CD1c-positive myeloid dendritic cell (primary cell): ENCODE data around the gene FSTL4.
A peak's percentile ranks its signal among the peaks of the same experiment; 100 is the strongest.

ENCODE experiments used
- DNase-seq: peaks from one replicate; pipeline ENCODE4 v3.0.0-alpha.2; 2016; ENCODE audit errors: extremely low spot score

The FSTL4 gene

DNA sequence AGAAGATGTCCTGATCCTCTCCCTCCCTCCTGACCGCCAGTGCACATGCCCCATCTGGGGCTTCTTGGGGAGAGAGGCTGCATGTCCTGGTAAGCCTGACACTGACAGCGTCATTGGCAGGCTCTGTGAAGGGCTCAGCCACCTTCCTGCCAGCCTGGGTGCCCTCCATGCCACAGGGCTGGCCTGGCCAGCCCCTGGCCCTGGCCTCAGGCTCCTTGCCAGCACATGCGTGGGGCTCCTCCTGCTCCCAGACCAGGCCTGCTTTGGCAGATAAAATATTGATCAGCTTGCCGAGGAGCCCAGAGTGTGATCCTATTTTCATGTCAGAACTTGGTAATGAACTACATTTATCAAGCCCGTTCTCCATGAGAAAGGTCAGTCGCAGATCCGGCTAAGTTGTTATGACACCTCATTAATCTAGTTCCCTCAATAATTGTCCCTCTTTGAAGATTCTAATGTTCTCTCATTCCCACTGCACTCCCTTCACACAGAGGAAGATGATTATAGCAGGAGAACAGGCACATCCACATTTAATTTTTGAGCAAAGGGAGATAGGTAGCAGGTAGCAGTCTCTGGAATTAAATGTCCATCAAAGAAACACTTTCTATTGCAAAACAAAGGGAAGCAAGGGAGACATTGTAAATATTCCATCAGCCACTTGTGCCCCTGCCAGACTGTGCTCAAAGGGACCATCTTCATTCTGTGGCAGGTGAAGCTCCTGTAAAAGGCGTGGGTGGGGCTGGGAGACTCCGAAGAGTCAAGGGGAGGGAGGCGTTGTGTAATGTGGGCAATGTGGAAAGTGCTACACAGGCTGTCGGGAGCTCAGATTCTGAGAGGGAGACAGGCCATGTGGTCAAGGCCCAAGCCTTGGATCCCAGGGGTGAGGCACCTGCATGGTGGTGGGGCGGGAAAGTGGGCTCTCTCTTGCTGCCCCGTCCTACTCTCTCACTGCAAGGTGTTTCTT is 288.6 kb downstream of the FSTL4 start:
- DNase-seq: no peak

DNA sequence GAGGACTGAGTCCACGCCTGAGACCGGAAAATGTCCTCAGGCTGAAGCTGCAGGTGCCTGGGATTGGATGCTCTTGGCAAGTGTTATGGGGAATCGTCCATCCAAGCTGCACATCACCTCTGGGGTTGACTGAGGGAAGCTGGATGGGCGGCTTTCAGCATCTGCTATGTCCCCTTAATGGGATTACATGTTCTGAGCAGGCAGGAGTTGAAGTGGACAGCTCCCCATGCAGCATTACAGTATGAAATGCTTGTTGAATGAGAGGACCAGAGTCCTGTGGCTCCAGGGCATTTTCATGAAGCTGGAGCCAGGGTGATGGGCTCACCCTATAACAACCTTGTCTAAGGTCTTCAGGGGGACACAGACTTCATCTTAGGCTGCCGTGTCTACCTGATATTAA is 289.6 kb downstream of the FSTL4 start:
- no peak for DNase-seq

DNA sequence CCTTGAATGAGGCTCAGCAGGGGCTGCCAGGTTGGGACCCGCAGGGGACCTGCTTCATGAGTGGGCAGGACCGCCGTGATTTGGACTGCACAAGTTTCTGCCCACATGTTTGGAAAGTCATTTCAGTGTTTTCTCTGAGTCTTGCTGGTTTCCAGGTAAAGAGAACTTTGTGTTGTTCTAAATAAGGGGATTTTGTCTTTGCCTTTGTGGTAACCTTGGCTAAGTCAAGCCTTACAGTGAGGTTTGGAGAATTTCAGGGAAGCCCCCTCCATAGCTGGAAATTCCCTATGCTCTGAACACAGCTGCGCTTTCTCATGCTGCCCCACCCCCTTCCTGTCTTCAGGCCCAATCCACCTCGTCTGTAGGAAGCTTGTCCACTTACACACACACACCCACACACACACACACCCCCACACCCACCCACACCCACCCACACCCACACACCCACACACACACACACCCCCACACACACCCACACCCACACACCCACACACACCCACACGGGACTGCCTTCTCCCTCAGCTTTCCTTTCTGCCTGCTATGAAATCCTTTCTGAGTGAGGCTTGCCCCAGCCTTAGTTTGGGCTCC is 290.4 kb downstream of the FSTL4 start:
- peak; percentile 4 for DNase-seq

GRCh38 chr5:133321286-133321832 is 291.0 kb downstream of the FSTL4 start:
- DNase-seq: no peak

- no peak for DNase-seq
These were observed 292.3 kb downstream of the FSTL4 start for GRCh38 chr5:133319905-133320520.

DNA sequence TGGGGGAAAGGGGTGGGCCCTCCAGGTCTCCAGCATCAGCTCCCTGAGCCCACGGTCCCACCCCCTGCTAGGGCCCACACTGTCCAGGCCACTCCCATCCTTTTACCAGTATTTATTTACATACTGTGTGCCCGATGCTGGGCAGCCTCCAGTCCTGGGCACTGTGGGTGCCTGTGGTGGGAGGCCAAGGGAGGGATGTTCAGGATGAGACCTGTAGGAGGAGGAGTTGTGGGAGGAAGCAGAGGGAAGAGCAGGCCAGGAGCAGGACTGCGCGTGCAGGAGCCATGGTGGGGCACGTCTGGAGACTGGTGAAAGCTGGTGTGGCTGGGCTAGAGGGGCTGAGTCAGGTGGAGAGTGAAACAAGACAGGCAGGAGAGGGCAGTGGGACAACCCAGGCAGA is 293.1 kb downstream of the FSTL4 start:
- DNase-seq: no peak

DNA sequence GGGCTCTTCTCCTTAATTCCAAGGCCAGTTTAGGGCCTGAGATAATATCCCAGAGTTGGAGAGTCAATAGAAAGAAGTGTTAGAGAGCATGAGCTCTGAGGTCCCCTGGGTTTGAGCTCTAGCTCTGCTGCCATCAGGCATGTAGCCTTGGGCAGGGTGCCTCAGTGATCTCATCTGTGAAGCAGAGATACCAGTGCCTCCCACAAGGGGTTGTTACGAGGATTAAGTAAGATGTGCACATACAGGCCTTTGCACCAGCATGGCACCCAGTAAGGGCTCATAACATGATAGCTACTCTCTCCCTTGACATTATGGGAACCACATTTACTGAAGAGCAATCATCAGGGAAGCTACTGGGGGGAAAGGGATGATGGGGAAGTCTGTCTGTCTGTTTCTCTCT is 294.8 kb downstream of the FSTL4 start:
- DNase-seq: no peak

DNA sequence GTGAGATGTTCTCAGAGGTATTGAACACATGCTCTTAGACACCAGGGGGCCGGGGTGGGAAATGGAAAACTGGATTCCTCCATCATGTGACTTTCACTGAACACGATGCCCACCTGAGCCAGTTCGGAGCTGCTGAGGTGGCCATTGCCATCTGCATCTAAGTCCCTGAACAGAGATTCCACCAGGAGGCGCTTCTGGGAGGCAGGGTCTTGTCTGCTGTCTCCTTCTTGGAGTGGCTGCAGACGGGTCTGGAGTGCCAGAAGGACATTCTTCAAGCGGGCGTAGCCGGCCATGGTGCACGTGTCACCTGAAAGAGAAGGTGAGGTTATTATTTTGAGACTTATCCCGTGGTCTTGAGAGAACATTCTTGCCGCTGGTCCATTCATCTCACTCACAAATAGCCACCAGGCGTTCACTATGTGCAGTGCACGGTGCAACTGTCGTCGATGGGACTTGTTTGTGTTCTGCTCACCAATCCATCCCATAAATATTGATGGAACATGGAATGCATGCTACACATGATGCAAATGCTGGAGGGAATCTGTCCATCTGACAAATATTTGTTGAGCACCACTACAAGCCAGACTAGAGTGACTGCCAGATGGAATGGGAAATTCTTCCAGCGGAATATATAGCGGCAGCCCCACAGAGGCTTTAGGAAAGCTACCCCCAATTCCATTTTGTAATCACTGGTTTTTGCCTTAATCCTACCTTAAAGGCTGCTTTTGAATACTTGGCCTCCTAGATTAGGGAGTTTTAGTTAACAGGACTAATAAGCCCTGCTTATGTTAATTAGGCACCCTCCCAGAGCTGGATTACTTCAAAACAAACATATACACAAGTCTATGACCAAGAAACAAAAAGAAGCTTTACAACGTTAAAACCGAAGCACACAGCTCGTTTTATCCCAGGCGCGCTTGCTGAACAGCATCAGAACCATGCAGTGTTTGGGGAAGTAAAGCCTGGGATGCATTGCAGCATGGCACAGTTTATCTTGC is 295.7 kb downstream of the FSTL4 start:
- no peak for DNase-seq

DNA sequence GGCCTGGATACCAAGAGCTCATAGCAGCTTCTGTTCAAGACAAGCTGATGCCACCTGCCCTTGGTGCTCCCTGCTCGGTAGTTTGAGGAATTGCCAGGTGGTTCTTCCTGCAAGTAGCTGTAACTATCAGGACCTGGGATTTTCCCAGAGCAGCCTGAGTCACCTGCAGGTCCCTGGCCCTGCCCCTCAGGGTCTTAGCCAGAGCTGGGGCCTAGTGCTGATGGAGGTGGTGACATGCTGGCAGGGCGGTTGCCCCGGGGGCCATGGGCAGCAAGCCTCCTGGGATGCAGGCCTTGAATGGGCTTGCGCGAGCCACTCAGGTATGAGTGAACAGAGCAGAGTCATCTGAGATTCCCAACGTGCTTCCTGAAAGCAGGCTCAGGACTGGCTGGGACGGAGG is 298.3 kb downstream of the FSTL4 start:
- no peak for DNase-seq

- no peak for DNase-seq
These were observed 301.2 kb downstream of the FSTL4 start for GRCh38 chr5:133311176-133311575.

DNA sequence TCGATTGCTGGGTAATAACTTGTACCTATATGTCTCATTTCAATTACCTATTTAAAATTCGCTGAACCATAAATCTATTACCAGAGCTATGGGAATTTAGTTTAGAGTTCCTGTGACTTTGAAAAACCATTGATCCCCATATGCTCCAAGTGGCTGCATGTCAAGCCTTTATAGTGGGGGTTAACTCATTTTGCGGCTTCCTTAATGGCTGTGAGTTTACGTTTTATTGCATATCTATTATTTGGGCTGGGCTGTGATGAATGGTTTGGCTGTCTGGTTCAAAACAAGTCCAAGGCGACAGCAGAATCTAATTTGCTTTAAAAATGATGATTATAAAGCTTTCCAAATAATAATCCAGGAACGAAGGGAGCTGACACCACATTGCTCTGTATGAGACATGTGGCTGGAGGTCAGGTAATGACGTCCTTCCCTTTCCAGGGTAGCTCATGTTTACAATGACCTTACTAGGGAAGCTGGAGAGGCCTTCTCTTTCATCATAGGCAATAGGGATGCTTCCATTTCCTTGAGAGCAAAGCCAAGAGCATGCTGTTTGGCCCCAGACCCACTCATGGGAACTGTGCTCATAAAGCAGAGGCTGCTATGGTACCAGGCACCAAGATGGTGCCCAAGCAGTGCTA is 302.2 kb downstream of the FSTL4 start:
- DNase-seq: no peak

- no peak for DNase-seq
These were observed 303.1 kb downstream of the FSTL4 start for GRCh38 chr5:133309166-133309795.

DNA sequence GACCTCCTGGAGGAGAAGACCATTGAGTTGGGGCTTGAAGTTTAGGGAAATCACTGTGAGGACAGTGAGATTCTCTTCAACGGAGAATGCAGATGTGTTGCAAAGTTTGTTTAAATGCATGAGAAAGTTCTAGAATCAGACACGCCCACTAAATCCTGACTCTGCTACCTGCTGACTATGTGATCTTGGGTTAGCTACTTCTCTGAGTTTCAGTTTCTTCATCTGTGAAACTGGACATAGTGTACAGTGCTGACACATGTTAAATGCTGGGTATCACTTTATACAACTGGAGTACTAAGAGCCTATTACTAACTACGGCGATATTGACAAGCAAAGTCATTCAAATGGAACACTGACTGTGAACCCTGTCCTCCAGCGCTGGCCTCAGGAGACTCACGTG is 305.1 kb downstream of the FSTL4 start:
- no peak for DNase-seq

- no peak for DNase-seq
These were observed 307.6 kb downstream of the FSTL4 start for GRCh38 chr5:133304707-133305216.

- no peak for DNase-seq
These were observed 308.2 kb downstream of the FSTL4 start for GRCh38 chr5:133304178-133304577.

GRCh38 chr5:133303298-133303697 is 309.0 kb downstream of the FSTL4 start:
- DNase-seq: no peak

- DNase-seq: no peak
These were observed 312.6 kb downstream of the FSTL4 start for GRCh38 chr5:133299728-133300127.

DNA sequence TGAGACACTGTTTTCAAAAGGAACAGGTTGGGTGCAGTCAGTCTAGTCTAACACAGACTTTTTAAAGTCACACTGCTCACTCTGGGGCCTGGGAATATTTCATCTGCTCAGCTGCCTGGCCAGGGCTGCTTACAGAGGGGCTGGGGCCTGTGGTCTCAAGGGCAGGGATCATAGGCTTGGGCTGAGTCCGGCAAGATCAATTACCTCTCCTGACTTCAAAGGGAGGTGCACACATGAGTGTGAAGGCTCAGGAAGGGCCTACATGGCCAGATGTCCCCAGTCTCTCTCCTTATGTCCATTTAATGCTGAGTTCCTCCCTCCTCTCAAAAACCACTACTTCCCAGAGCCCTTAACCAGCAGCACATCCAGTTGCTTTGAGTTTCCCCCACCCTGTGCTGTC is 313.3 kb downstream of the FSTL4 start:
- DNase-seq: no peak

DNA sequence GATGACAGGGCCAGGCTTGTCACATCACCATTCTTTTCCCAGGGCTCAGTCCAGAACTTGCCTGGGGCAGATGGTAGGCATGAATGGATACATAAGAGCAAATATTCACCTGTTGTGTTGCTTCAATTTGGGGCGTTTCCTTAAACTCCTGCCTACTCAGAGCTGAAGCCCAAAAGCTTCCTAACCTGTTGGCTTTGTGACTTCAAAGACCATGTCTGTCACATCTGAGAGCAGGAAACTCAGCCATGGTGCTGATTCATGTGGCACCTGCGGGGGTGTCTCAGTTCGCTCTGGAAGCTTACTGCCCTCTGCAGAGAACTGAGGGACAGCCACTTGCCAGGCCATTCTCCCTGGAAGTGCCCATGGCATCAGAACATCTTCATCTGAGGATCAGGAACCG is 313.9 kb downstream of the FSTL4 start:
- DNase-seq: no peak

DNA sequence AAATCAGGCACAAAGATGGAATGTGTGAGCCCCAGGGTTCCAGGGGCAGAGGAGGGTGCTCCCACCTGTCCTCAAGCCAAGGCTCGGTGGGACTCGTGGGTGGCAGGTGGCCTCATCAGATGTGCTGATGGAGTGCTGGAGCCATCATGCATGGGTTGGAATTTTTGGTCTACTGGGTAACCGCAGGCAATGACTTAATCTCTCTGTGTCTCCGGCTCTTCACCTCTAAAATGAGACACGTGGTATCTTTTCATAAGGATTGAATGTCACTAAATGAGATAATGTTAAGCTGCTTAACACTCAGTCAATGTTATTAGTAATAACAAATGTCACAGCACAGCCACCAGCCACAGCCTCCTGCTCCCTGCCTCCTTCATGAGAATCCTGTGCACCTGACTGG is 315.0 kb downstream of the FSTL4 start:
- DNase-seq: no peak
